Upper lobe of left lung (tissue), 4 donors: ENCODE data around the gene MED13.

Source experiments
- EP300 ChIP-seq, 4 donors: sonication (generic); formaldehyde crosslinking; IDR thresholded peaks; one replicate each; pipeline ENCODE4 v1.5.1; 2017; ENCODE audit warnings: antibody characterized with exemption in 4 of 4, control low read depth in 2 of 4
- POLR2A ChIP-seq, 4 donors: fragments of 450-650 bp; IDR thresholded peaks; one replicate each; pipeline ENCODE4 v1.5.1; 2016 to 2017; ENCODE audit warnings: antibody characterized with exemption in 4 of 4, mild to moderate bottlenecking in 2 of 4
- POLR2AphosphoS5 ChIP-seq, 2 donors: sonication (generic); formaldehyde crosslinking; IDR thresholded peaks; one replicate each; pipeline ENCODE4 v1.5.1; 2017; ENCODE audit warnings: antibody characterized with exemption in 2 of 2
- TF ChIP-seq, protein P1 (sequence below), 6 experiments: fragments of 450-650 bp in 4 of 6; fragments of 200-600 bp in 2 of 6; sonication (generic) in 2 of 6; IDR thresholded peaks; one replicate each; pipeline ENCODE4 v1.5.1; 2016 to 2019; ENCODE audit warnings: antibody characterized with exemption in 6 of 6

DNA sequence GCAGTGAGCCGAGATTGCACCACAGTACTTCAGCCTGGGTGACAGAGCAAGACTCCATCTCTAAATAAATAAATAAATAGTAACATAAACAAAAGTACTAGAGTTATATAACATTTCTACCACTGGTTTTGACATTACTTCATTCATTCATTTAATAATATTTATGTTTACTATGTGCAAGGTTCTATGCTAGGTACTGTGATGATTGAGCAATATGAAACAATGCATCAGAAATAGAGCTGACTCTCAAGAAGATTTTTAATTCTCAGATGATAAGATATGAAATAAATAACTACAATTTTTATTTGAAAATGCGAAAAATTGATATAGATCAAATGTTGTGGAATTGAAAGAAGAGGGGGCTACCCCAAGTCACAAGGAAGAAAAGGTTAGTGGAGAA lies 8.9 kb upstream of the MED13 start:
- TF ChIP-seq, protein P1, sequence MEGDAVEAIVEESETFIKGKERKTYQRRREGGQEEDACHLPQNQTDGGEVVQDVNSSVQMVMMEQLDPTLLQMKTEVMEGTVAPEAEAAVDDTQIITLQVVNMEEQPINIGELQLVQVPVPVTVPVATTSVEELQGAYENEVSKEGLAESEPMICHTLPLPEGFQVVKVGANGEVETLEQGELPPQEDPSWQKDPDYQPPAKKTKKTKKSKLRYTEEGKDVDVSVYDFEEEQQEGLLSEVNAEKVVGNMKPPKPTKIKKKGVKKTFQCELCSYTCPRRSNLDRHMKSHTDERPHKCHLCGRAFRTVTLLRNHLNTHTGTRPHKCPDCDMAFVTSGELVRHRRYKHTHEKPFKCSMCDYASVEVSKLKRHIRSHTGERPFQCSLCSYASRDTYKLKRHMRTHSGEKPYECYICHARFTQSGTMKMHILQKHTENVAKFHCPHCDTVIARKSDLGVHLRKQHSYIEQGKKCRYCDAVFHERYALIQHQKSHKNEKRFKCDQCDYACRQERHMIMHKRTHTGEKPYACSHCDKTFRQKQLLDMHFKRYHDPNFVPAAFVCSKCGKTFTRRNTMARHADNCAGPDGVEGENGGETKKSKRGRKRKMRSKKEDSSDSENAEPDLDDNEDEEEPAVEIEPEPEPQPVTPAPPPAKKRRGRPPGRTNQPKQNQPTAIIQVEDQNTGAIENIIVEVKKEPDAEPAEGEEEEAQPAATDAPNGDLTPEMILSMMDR (IDR thresholded peaks at IDR 0.05), result no peak
- TF ChIP-seq POLR2A (IDR thresholded peaks at IDR 0.05) (no peak), EP300 (IDR thresholded peaks at IDR 0.05) (no peak), POLR2AphosphoS5 (IDR thresholded peaks at IDR 0.05) (no peak)
